Activated CD4-positive, alpha-beta T cell treated with anti-CD3 and anti-CD28 coated beads for 36 hours (primary cell): Measurements from ENCODE around the gene PIP4K2B. TPM values are rescaled to one million over a fixed set of nuclear protein-coding genes. Genes with fewer than 3 reads are reported as not detected.

Experiments
- ATAC-seq: fragments of 200-7000 bp; cut with Tn5 transposase; one replicate; pipeline ENCODE4 v1.10.0; 2021; ENCODE audit warnings: mild to moderate bottlenecking, moderate library complexity
- CTCF ChIA-PET: fragments of 350-600 bp; sonication (Branson Sonifier 250); formaldehyde crosslinking; loops from one replicate; lab custom pipeline; 2021; ENCODE audit warnings: antibody characterized with exemption; lab: Charles Lee
- POLR2A ChIA-PET: fragments of 350-600 bp; sonication (Branson Sonifier 250); formaldehyde crosslinking; loops from one replicate; lab custom pipeline; 2021; ENCODE audit warnings: antibody characterized with exemption, inconsistent platforms; lab: Charles Lee
- DNase-seq: peaks from one replicate; pipeline ENCODE4 v3.0.0-alpha.2; 2020
- H3K27ac Mint-ChIP-seq: one replicate; pipeline ENCODE4 v1.8.0; 2021; ENCODE audit warnings: mixed read lengths
- H3K27me3 Mint-ChIP-seq: one replicate; pipeline ENCODE4 v1.8.0; 2021; ENCODE audit warnings: mixed read lengths
- H3K36me3 Mint-ChIP-seq: one replicate; pipeline ENCODE4 v1.8.0; 2021; ENCODE audit warnings: low read depth, mixed read lengths
- H3K4me1 Mint-ChIP-seq: one replicate; pipeline ENCODE4 v1.8.0; 2021; ENCODE audit warnings: mixed read lengths
- H3K4me3 Mint-ChIP-seq: one replicate; pipeline ENCODE4 v1.8.0; 2021; ENCODE audit warnings: mild to moderate bottlenecking, moderate library complexity, mixed read lengths
- H3K9me3 Mint-ChIP-seq: one replicate; pipeline ENCODE4 v1.8.0; 2021; ENCODE audit warnings: low read depth, mixed read lengths
- intact Hi-C, 2 experiments: fragments of 100-400 bp; cut with DNase I in 1 of 2; cut with micrococcal nuclease in 1 of 2; formaldehyde crosslinking; loops; one replicate each; pipeline versions ENCODE4 v1.14.2 to v1.15.1; 2022 to 2024; cut with DNase I, micrococcal nuclease
- total RNA-seq, 2 experiments: library from RNA; stranded (reverse); gene quantifications; one replicate each; pipeline ENCODE4 v1.2.3, GENCODE V29; 2021

The PIP4K2B gene
- total RNA-seq, 2 experiments from 2014 or later, result 36.3 to 41.6 TPM

DNA sequence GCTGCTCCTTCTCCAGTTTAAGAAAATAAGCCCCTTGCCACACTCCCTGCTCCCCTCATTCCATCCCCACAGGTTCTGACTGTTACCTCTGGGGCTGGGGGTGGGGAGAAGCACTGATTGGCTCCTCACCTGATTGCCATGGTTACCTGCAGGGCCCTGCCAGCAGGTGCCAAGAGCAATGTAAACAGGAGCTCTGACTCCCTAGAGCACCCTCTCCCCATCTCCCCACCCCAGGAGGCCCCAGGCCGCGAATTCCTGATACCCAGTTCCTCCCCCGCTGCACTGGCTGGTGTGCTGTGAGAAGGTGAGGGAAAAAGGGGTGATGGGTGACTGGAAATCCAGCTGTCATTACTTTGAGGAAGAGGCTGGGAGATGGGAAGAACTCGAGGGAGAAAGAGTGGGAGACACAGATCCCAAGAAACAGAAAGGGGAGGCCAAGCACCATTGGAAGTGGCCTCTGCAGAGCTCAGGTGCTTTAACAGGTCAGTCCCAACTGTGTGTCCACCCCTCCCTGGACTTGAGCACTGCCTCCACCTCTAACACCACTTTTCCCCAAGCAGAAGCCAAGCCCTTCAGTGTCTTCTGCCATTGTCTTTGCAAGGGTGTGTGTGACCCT, 55.7 kb downstream of the PIP4K2B start:
- no peak overlapping the region for H3K4me3 Mint-ChIP-seq
- H3K36me3 Mint-ChIP-seq, result no peaks in the 10 kb centered on the region
- ChIA-PET CTCF (no interaction called here), POLR2A (no interaction called here)
- H3K4me1 Mint-ChIP-seq, result peaks cover 9% of the 10 kb centered on the region
- ATAC-seq, result no peak
- H3K9me3 Mint-ChIP-seq, result no peaks in the 10 kb centered on the region
- peaks cover 17% of the 10 kb centered on the region for H3K27me3 Mint-ChIP-seq
- intact Hi-C loops, result no loop called here
- H3K27ac Mint-ChIP-seq, result no peak overlapping the region
- no peak for DNase-seq

DNA sequence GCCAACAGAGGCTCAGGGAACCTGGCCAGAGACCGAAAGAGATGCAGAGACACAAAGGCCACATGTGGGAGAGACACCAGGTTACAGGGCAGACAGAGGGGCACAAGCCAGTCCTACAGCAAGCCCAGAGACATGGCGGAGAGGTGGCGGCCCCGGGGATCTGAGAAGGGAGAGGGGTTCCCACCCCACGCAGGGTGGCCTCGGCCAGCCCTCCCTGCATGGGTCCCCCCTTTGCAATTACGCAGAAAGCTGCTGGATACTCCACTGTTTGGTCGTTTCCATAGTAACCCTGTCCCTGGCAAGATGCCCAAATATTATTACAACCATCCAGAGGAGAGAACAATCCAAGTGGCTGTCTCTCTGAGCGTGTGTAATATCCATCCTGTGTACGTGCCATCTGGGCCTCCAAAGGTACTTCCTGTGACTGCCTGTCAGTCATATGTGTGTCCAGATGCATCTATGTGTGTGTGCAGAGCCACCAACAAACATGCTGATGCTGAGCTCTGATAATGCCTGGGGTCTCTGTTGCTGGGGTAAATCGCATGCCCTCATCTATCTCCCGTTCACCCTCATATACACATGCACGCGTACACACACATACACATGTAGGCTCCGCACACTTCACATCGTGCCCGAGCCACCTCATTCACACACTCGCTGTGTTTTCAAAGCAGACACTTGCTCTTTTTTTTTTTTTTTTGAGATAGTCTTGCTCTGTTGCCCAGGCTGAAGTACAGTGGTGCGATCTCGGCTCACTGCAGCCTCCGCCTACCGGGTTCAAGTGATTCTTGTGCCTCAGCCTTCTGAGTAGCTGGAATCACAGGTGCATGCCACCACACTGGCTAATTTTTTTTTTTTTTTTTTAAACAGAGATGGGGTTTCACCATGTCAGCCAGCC, 56.7 kb downstream of the PIP4K2B start:
- Mint-ChIP-seq H3K4me3 (no peak overlapping the region), H3K9me3 (no peaks in the 10 kb centered on the region), H3K36me3 (no peaks in the 10 kb centered on the region), H3K27me3 (peaks cover 13% of the 10 kb centered on the region), H3K4me1 (peaks cover 9% of the 10 kb centered on the region), H3K27ac (no peak overlapping the region)
- intact Hi-C loops, result no loop called here
- ATAC-seq (peak; percentile 73), DNase-seq (no peak)
- ChIA-PET CTCF (no interaction called here), POLR2A (no interaction called here)

DNA sequence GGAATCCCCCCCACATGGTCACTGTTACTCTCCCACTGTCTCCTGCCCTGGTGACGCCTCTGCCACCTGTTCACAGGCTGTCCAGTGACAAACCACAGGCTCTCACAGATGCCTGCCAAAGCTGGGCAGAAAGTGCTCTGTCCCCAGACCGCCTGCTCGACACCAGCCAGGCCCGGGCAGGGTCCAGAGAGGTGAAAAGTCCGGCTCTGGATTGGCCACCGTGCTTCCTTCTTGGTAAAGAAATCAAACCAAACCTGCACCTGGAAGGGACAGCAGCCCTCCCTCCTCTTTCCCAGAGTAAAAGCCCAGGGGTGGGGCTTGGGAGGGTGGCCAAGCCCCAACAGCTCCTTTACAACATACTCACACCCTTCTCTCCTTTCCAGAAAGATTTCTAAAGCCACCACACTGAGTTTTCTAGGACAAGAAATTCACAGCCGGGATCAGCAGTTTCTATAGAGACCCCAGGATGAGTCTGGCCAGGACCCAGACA, 57.4 kb downstream of the PIP4K2B start:
- no peaks in the 10 kb centered on the region for H3K9me3 Mint-ChIP-seq
- no peak overlapping the region for H3K27ac Mint-ChIP-seq
- peaks cover 9% of the 10 kb centered on the region for H3K4me1 Mint-ChIP-seq
- no peak for ATAC-seq
- no peaks in the 10 kb centered on the region for H3K36me3 Mint-ChIP-seq
- no peak overlapping the region for H3K4me3 Mint-ChIP-seq
- H3K27me3 Mint-ChIP-seq, result peaks cover 13% of the 10 kb centered on the region
- CTCF ChIA-PET, result no interaction called here
- DNase-seq, result no peak
- POLR2A ChIA-PET, result no interaction called here
- intact Hi-C loops, result no loop called here

DNA sequence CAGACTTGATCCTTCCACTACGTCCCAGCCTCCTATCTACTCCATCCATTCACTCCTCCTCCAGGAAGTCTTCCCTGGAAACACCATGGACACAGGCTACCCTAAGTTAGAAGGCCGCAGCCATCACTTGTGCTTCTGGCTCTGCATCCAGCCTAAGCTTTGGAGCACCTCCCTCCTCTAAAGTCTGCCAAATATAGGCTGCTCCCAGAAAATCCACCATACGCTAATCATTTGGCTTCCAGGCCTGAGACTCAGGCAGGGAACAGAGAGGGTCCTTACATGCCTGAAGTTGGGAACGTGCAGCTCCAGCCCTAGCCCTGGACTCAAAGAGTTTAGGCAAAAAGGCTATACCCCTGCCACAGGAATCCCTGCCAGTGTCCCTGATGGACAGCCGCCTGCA, 57.9 kb downstream of the PIP4K2B start:
- ChIA-PET POLR2A (no interaction called here), CTCF (no interaction called here)
- Mint-ChIP-seq H3K36me3 (no peaks in the 10 kb centered on the region), H3K4me3 (no peak overlapping the region), H3K27me3 (peaks cover 8% of the 10 kb centered on the region), H3K9me3 (no peaks in the 10 kb centered on the region), H3K27ac (no peak overlapping the region), H3K4me1 (peaks cover 6% of the 10 kb centered on the region)
- DNase-seq, result no peak
- no peak for ATAC-seq
- intact Hi-C loops, result no loop called here

DNA sequence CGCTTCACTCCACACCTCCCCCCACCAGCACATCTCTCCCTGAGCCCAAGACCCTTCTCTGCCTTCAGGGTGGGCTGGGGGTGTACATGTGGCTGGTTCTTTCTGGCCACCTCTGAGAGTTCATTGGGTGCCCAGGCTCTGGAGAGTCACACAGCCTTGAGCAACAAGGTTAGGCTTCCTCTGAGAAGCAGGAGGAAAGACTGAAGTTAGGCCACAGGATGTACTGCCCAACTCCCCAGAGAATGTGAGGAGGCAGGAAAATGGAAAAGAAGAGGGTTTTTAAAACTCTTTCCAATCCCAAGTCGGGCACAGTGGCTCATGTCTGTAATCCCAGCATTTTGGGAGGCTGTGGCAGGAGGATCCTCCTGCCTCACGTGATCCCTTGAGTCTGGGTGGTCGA, 58.5 kb downstream of the PIP4K2B start:
- DNase-seq, result no peak
- ChIA-PET CTCF (no interaction called here), POLR2A (no interaction called here)
- ATAC-seq, result no peak
- no peak overlapping the region for H3K4me3 Mint-ChIP-seq
- peaks cover 3% of the 10 kb centered on the region for H3K4me1 Mint-ChIP-seq
- H3K9me3 Mint-ChIP-seq, result no peaks in the 10 kb centered on the region
- no peaks in the 10 kb centered on the region for H3K36me3 Mint-ChIP-seq
- intact Hi-C loops, result no loop called here
- no peak overlapping the region for H3K27ac Mint-ChIP-seq
- H3K27me3 Mint-ChIP-seq, result peaks cover 2% of the 10 kb centered on the region

DNA sequence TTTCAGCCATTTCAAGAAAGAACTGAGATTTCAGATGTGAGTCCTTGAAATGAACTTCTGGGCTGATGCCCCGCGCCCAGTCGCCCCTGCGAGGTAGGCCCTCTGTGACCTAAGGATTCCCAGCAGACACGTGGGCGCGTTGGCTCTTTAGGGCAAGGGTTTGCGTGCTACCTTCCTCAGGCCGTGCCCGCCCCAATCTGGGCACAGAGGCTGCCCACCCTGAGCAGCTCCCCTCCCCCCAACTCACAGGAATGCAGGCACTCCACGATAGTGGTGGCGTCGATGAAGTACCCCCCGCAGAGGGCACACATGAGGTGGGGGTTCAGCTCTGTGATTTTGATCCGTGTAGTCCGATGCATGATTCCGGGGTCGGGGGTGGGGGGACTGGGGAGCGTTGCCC, 59.3 kb downstream of the PIP4K2B start:
- DNase-seq (no peak), ATAC-seq (no peak)
- Mint-ChIP-seq H3K36me3 (no peaks in the 10 kb centered on the region), H3K27me3 (peaks cover 2% of the 10 kb centered on the region), H3K4me1 (peaks cover 9% of the 10 kb centered on the region), H3K27ac (no peak overlapping the region), H3K9me3 (no peaks in the 10 kb centered on the region), H3K4me3 (no peak overlapping the region)
- ChIA-PET CTCF (no interaction called here), POLR2A (no interaction called here)
- intact Hi-C loops, result no loop called here

DNA sequence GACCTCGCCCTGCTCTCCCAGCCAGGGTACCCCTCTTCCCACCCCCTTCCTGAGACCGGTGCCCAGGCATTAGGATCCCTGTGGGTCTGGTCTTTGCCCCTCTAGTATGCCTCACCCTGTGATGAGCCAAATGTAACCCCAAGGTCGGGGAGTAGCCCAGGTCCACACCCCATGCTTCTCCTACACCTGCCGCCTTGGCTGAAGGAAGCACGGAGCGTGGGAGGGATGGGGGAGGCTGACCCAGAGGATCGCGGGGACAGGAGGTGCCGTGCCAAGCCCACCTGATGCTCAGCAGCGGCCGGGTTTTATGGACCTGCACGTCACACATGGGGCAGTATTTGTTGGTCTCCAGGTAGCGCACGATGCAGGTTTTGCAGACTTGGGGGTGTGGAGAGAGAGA, 60.1 kb downstream of the PIP4K2B start:
- Mint-ChIP-seq H3K4me3 (no peak overlapping the region), H3K9me3 (no peaks in the 10 kb centered on the region), H3K4me1 (peaks cover 16% of the 10 kb centered on the region), H3K27me3 (no peaks in the 10 kb centered on the region), H3K36me3 (no peaks in the 10 kb centered on the region), H3K27ac (no peak overlapping the region)
- CTCF ChIA-PET, result no interaction called here
- DNase-seq, result no peak
- POLR2A ChIA-PET, result no interaction called here
- no peak for ATAC-seq
- intact Hi-C loops, result loop anchor here (5.0 to 10.0 kb wide), 3 partner anchors 135 to 315 kb away; partner anchors contain the start of genes ARHGAP23 (in 1 of the 2) and SRCIN1 (in 1 of the 2)

DNA sequence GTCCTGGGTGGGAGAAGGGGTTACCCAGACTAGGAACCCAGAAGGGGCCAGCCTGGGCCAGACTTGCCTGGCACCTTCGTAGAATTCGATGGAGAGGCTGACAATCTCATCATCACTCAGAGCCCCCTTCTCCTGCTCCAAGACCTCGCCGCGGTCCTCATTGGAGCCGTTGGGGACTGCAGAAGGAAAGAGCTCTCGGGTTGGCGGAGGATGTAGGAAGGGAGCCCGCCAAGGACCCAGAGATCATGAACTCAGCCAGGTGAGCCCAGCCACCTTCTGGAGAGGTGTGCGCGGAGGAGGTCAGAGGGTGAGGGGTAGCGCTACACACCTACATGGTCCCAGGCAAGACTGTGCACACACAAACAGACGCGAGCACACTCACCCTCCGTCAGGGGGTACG, 60.7 kb downstream of the PIP4K2B start:
- Mint-ChIP-seq H3K9me3 (no peaks in the 10 kb centered on the region), H3K36me3 (peaks cover 1% of the 10 kb centered on the region), H3K27me3 (no peaks in the 10 kb centered on the region), H3K27ac (no peak overlapping the region), H3K4me1 (peaks cover 22% of the 10 kb centered on the region), H3K4me3 (no peak overlapping the region)
- DNase-seq, result no peak
- CTCF ChIA-PET, result no interaction called here
- intact Hi-C loops, result loop anchor here (5.0 to 10.0 kb wide), 3 partner anchors 134 to 314 kb away; partner anchors contain the start of genes ARHGAP23 (in 1 of the 2) and SRCIN1 (in 1 of the 2)
- POLR2A ChIA-PET, result no interaction called here
- no peak for ATAC-seq

DNA sequence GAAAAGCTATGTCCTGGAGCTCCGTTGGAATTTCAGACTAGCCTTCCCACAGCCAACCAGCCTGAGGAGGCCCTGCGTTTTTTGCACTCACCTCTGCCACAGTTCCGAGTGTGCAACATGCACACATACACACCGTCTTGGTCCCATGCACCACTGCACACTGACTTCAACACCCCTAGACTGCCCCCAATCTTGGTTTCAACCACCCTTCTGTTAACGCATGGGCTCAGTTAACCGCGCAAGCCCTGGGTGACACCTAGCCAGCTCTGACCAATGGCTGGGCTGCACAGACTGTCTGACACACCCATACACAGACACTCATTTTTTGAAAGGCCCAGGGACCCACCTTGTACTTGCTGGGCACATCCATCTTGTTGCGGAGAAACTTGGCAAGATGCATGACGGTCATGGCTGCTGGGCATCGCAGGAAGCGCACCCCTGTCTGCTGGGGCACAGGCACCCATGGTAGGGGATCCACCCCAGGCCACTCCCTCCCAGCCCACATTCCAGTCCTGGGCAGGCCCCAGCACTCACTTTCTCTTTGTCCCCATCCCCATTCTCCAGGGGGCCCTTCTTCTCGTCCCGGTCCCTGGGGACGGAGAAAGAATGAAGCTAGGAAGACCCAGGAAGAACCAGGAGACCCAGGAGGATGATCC, 61.2 kb downstream of the PIP4K2B start:
- Mint-ChIP-seq H3K36me3 (peaks cover 4% of the 10 kb centered on the region), H3K27me3 (no peaks in the 10 kb centered on the region), H3K4me3 (no peak overlapping the region), H3K9me3 (no peaks in the 10 kb centered on the region), H3K4me1 (peaks cover 28% of the 10 kb centered on the region), H3K27ac (no peak overlapping the region)
- ChIA-PET POLR2A (no interaction called here), CTCF (interaction anchor here (1.3 to 1.6 kb wide), 2 partner anchors 10 to 66 kb away, joined by 4 to 5 read pairs; no protein-coding TSS in a partner anchor)
- intact Hi-C loops, result loop anchor here (5.0 to 10.0 kb wide), 3 partner anchors 133 to 313 kb away; partner anchors contain the start of genes ARHGAP23 (in 1 of the 2) and SRCIN1 (in 1 of the 2)
- ATAC-seq (no peak), DNase-seq (no peak)

DNA sequence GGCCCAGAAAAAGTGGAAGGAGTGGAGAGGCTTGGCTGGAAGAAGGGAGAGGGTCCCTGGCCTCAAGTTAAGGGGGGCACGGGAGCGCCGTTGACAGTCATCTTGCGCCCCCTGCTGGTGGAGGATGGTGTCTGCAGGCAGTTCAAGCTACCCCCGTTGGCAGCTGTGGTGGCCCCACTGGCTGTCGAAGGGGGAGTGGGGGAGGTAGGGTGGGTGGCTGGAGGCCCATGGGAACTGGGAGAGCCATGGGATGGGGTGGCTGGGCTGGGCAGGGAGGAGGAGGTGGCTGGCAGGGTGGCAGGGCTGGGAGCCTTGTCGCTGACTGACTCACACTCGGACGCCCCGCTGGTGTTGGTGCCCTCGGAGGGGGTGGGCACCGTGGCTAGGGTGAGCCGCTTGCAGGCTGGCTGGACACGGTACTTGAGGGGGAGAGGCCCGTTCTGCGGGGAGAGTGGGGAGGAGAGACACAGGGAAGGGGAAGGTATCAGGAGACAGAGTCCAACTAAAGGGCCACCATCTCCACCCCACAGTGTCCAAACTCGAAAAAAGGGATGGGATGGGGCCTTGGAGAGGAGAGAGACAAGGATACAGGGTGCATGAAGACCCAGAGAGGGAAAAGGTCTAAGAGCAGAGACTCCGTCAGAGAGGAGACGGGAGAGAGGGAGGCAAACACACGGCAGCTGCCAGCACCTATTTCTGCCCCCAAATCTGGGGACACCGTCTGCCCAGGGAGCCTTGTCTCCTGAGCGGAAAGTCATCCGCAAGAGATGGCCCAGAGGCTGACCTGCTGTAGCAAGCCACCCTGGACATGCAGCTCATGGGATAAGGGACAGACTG, 64.0 kb downstream of the PIP4K2B start:
- peak; percentile 21 for ATAC-seq
- peaks cover 45% of the 10 kb centered on the region for H3K4me1 Mint-ChIP-seq
- H3K9me3 Mint-ChIP-seq, result no peaks in the 10 kb centered on the region
- H3K36me3 Mint-ChIP-seq, result peaks cover 14% of the 10 kb centered on the region
- peak; percentile 85 for DNase-seq
- intact Hi-C loops, result loop anchor here (1.0 to 10.0 kb wide), 7 partner anchors 15 to 311 kb away; partner anchors contain the start of genes ARHGAP23 (in 1 of the 2) and SRCIN1 (in 1 of the 2)
- H3K4me3 Mint-ChIP-seq, result no peak overlapping the region
- CTCF ChIA-PET, result interaction anchor here (0.6 to 3.5 kb wide), 35 partner anchors 11 to 239 kb away, joined by 3 to 35 read pairs (median 4); partner anchors contain the start of genes MLLT6 and PSMB3
- H3K27ac Mint-ChIP-seq, result no peak overlapping the region
- no peaks in the 10 kb centered on the region for H3K27me3 Mint-ChIP-seq
- POLR2A ChIA-PET, result interaction anchor here (0.5 kb wide), 1 partner anchor 17 kb away, joined by 6 read pairs; no protein-coding TSS in a partner anchor
